Psoas muscle (tissue), 8 donors: ENCODE data around the gene POLL. TPM values are rescaled to one million over a fixed set of nuclear protein-coding genes. Genes with fewer than 3 reads are reported as not detected.
A peak's percentile ranks its signal among the peaks of the same experiment; 100 is the strongest.

Experiments
- ATAC-seq, 4 donors: fragments of 200-7000 bp; cut with Tn5 transposase; one replicate each; pipeline ENCODE4 v1.9.1; 2020; ENCODE audit warnings: moderate library complexity in 3 of 4, mild to moderate bottlenecking in 2 of 4
- DNase-seq, 2 donors: peaks; one replicate each; pipeline ENCODE4 v3.0.0-alpha.2; 2020
- H3K27ac ChIP-seq: fragments of 200-600 bp; one replicate; pipeline ENCODE4 v1.8.0; 2022
- H3K27me3 ChIP-seq, 3 donors: fragments of 200-600 bp in 1 of 3; one replicate each; pipeline versions ENCODE4 v1.6.1 to v1.8.0; 2013 to 2022; ENCODE audit warnings: low read length in 2 of 3, mild to moderate bottlenecking in 2 of 3, moderate library complexity in 1 of 3; ENCODE audit not compliant: insufficient read depth in 3 of 3
- H3K36me3 ChIP-seq, 2 donors: fragments of 200-600 bp in 1 of 2; one replicate each; pipeline versions ENCODE4 v1.6.1 to v1.8.0; 2013 to 2022; ENCODE audit warnings: low read depth in 1 of 2, mild to moderate bottlenecking in 1 of 2, moderate library complexity in 1 of 2; ENCODE audit not compliant: insufficient read depth in 1 of 2
- H3K4me1 ChIP-seq: fragments of 200-600 bp; one replicate; pipeline ENCODE4 v1.8.0; 2022
- H3K4me3 ChIP-seq: fragments of 200-600 bp; one replicate; pipeline ENCODE4 v1.8.0; 2022; ENCODE audit warnings: mild to moderate bottlenecking
- H3K9me3 ChIP-seq: fragments of 200-600 bp; one replicate; pipeline ENCODE4 v1.8.0; 2022
- WGBS, 3 donors: extraction: QIAGEN DNeasy Blood & Tissue Kit; methylation state at CpG; one replicate each; pipeline versions ENCODE4 v1.1.6 to v1.1.7; 2013; 5-methylcytosine and 5-hydroxymethylcytosine counted together
- intact Hi-C, 2 donors: fragments of 100-400 bp; cut with DNase I; formaldehyde crosslinking; loops; one replicate each; pipeline versions ENCODE4 v1.11.0 to v1.14.2; 2022
- polyA plus RNA-seq, 3 donors: library from polyadenylated mRNA; stranded (reverse); fragments of 200-250 nt; gene quantifications; one replicate each; pipeline ENCODE4 v1.2.3, GENCODE V29; 2013
- total RNA-seq, 4 donors: library from RNA; stranded (reverse); fragmentation: NEBNext Ultra II Directional in 2 of 4; extraction: Animal tissue kit (Norgen Biotek cat#: 25700) in 2 of 4; gene quantifications; one replicate each; pipeline versions ENCODE4 v1.2.1 to v1.2.4, GENCODE V29; 2021 to 2023
- TF ChIP-seq, protein P1 (sequence below): fragments of 200-600 bp; IDR thresholded peaks from one replicate; pipeline ENCODE4 v1.8.0; 2022; ENCODE audit warnings: antibody characterized with exemption
- donor health status: healthy with polysubstance abuse.
- donor health status: DM: no; HTN: no; CAD: no; lungs with moderate emphysema.
- donor health status: Bipolar disorder and iron deficiency.
- donor health status: healthy.
- donor health status: DM: yes; HTN: yes; CAD: no.
- donor health status: DM: no; HTN: no; CAD: no.
- donor health status: DM: no; HTN: no; CAD: no.
- donor health status: DM: yes; HTN: yes; CAD: no.

POLL gene
- total and polyA plus RNA-seq, 7 donors, result 19.0 to 29.3 (median 21.6) TPM

DNA sequence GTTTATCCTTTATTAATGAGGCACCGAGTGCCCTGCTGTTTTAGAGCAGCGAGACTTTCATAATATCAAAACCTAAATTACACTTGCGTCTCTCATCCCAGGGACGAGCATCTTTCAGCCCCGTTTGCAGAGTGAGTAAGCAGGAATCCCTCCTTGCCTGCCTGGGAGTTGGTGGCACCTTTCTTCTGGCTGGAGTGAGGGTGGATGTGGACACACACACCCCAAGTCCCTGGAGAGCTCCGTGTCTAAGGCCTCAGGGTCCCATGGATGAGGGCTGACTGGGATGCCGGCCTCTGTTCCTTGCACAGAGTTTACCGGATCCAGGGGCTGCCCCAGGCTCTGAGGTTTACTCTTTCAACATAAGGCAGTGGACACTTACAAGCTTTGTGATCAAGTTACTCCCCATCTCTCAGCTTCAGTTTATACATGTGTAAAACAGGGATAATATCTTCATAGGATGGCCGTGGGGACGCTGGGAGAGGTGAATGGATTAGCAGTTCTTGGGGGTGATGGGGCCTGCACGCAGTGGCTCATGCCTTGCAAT is 24.5 kb downstream of the POLL start:
- intact Hi-C loops, result no loop called here
- Histone ChIP-seq H3K27ac (no peak overlapping the region), H3K36me3 (no peaks in the 10 kb centered on the region), H3K9me3 (no peaks in the 10 kb centered on the region), H3K4me3 (no peak overlapping the region), H3K4me1 (no peaks in the 10 kb centered on the region), H3K27me3 (peaks cover 0 to 35% (median 10%) of the 10 kb centered on the region in 3 donors)
- 56 to 63% (median 59%) methylated on average over 11 of the region's 11 CpGs for WGBS, 3 donors
- peak in 1 of 2 donors; percentile 27 for DNase-seq
- TF ChIP-seq, protein P1, sequence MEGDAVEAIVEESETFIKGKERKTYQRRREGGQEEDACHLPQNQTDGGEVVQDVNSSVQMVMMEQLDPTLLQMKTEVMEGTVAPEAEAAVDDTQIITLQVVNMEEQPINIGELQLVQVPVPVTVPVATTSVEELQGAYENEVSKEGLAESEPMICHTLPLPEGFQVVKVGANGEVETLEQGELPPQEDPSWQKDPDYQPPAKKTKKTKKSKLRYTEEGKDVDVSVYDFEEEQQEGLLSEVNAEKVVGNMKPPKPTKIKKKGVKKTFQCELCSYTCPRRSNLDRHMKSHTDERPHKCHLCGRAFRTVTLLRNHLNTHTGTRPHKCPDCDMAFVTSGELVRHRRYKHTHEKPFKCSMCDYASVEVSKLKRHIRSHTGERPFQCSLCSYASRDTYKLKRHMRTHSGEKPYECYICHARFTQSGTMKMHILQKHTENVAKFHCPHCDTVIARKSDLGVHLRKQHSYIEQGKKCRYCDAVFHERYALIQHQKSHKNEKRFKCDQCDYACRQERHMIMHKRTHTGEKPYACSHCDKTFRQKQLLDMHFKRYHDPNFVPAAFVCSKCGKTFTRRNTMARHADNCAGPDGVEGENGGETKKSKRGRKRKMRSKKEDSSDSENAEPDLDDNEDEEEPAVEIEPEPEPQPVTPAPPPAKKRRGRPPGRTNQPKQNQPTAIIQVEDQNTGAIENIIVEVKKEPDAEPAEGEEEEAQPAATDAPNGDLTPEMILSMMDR, result no peak
- no peak for ATAC-seq

DNA sequence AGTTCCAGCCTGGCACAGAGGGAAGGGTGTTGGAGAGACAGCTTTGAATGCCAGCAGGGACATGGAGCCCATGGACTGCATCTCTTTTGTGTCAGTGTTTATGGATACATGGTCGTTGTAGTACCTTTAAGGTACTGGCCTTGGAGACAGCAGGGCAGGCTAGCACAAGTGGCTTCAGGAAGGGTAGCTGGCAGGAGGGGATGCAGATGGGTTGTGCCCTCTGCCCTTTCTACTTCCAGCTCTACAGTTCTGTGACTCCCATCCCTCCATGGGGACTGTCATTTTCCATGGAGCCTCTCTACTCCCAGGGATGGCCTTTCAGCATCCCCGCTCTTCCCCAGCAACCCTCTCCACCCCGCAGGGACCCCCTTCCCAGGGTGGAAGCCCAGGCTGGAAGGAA is 25.1 kb downstream of the POLL start:
- Histone ChIP-seq H3K4me1 (no peaks in the 10 kb centered on the region), H3K27ac (no peak overlapping the region), H3K9me3 (no peaks in the 10 kb centered on the region), H3K4me3 (no peak overlapping the region), H3K27me3 (peaks cover 0 to 30% (median 10%) of the 10 kb centered on the region in 3 donors), H3K36me3 (no peaks in the 10 kb centered on the region)
- DNase-seq (peak in 1 of 2 donors; percentile 4), ATAC-seq (no peak)
- intact Hi-C loops, result no loop called here
- 59 to 71% (median 63%) methylated on average over 3 of the region's 3 CpGs for WGBS, 3 donors
- TF ChIP-seq, protein P1, result no peak

DNA sequence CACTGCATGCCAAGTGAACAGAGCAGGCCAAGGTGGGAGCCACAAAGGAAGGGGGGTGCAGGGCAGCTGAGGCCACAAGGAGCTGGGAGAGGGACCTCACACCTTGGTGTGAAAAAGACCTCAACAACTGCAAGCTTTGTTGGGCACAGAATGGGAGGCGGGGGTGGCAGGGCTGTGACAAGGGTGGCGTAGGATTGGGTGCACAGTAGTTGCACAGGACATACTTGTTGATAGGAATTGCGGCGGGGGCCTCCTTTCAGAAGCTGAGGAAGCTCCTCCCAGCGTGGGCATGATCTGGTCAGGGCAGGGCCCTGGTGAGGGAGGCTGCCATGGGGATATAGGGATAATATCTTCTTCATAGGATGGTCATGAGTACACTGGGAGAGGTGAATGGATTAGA is 25.8 kb downstream of the POLL start:
- no peak overlapping the region for H3K27ac ChIP-seq
- TF ChIP-seq, protein P1, result no peak
- no peaks in the 10 kb centered on the region for H3K36me3 ChIP-seq
- ATAC-seq (no peak), DNase-seq (peak in 1 of 2 donors; percentile 26)
- no peaks in the 10 kb centered on the region for H3K4me1 ChIP-seq
- H3K27me3 ChIP-seq, result peaks cover 0 to 23% (median 6%) of the 10 kb centered on the region in 3 donors
- H3K4me3 ChIP-seq, result no peak overlapping the region
- 89 to 90% (median 89%) methylated on average over 5 of the region's 5 CpGs for WGBS, 3 donors
- intact Hi-C loops, result no loop called here
- no peaks in the 10 kb centered on the region for H3K9me3 ChIP-seq

DNA sequence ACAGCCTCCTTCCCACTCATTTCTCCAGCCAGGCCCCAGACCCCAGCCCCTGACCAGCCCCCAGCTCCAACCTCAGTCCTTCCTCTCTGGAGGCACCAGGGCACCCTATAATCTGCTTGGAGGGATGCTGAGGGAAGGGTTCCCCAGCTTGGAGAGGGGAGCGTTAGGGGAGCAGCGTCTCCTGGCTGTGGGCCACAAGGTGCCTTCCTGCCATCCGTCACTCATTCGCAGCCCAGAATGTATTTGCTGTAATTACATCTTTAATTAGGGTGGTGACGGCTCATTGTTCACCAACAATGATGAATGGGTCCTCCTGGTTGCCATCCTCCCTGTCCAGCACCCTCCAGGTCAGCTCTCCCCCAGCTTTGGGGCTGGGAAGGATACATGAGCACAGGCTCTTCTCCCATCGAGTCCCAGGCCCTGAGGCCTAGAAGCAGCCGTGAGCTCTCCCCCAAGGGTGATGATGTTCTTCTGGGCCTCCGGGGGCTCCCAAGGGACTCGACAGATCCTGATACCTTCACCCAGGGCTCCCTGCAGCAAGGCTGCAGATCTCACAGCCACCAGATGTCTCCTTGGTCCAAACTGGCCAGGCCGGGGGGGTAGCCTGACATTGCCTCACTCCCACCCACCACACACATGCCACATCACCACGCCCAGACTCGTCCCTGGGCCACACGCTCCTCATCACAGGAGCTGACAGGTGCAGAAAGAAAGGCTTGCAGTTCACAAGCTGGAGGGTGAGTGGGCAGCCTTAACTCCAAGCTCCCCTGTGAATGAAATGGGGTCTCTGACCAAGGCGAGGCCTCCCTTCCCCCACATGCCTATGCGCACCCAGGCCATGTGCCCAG is 26.8 kb downstream of the POLL start:
- ATAC-seq (no peak), DNase-seq (peak in 1 of 2 donors; percentile 29)
- Histone ChIP-seq H3K27me3 (peaks cover 0 to 14% (median 2%) of the 10 kb centered on the region in 3 donors), H3K27ac (no peak overlapping the region), H3K36me3 (no peaks in the 10 kb centered on the region), H3K4me1 (no peaks in the 10 kb centered on the region), H3K9me3 (no peaks in the 10 kb centered on the region), H3K4me3 (no peak overlapping the region)
- intact Hi-C loops, result no loop called here
- TF ChIP-seq, protein P1, result no peak
- 72 to 79% (median 79%) methylated on average over 15 of the region's 15 CpGs for WGBS, 3 donors
